ENCODE results near the gene RGPD8.

The RGPD8 gene

DNA sequence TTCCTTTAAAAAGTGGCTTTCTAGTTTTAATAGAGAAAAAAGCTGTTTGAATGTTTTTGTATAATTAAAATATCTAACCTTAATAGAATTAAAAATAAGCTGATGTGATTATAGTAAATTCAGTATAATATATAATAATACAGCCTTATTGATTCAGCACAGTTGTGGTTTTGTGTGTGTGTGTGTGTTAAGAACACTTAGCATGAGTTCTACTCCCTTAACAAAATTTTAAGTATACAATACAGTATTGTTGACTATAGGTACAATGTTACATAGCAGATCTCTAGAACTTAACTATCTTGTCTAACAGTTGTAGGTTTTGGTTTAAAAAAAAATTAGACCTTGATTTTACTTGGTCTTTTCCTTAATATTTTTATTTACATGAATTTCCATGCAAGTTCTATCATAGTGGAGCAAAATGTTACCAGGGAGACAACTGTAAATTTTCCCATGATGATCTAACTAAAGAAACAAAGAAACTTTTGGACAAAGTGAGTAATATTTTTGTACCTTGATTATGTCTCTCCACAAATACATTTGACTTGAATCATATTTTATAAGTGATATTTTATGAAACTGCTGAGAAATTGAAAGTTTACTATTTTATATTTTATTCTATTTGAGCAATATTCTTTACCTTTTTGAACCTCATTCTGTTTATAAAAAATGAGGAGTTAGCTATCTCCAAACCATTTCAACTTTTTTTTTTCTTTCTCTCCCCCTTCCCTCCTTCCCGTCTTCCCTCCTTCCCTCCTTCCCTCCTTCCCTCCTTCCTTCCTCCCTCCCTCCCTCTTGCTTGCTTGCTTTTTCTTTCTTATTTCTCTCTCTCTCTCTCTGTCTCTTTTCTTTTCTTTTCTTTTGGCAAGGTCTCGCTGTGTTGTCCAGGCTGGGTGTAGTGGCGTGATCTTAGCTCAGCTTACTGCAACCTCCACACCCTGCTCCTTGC lies 111.8 kb downstream of the RGPD8 start:
- H3K9ac ChIP-seq (ENCODE audit: low read length in 2 of 2), result no peak overlapping the region
- no peaks in the 10 kb centered on the region for H3K9me3 ChIP-seq (ENCODE audit: control insufficient read depth in 2 of 2, low read length in 2 of 2)
- H3K27ac ChIP-seq (ENCODE audit: low read length), result no peak overlapping the region
- no peaks in the 10 kb centered on the region for H3K4me1 ChIP-seq (ENCODE audit: control insufficient read depth, insufficient read depth, low read length)
- H3K27me3 ChIP-seq (ENCODE audit: control insufficient read depth in 1 of 2, insufficient read depth in 2 of 2, low read length in 2 of 2), result no peaks in the 10 kb centered on the region
- peaks cover 12 to 15% of the 10 kb centered on the region in 2 donors for H3K36me3 ChIP-seq (ENCODE audit: control insufficient read depth in 2 of 2, insufficient read depth in 2 of 2, low read length in 2 of 2)
- H3K4me3 ChIP-seq (ENCODE audit: low read length in 2 of 2), result no peak overlapping the region
